Measurements from ENCODE around the gene RIC8B.

The RIC8B gene

DNA sequence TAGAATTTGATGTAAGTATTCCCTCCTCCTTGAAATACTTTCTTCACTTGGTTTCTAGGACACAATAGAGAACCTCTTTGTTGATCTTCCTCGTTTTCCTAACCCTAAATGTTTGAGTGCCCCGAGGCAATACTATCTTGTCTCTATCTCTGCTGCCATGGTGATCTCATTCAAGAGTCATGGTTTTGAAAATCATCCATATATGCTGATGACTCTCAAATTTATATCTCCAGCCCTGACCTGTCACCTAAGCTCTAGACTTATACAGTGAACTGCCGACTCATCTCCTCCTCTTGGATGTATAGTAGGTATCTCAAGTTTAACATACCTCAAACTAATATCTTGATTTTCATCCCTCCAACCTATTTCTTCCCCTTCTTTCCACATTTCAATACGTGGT is 71.4 kb downstream of the RIC8B start:
- TF ChIP-seq, protein P1, sequence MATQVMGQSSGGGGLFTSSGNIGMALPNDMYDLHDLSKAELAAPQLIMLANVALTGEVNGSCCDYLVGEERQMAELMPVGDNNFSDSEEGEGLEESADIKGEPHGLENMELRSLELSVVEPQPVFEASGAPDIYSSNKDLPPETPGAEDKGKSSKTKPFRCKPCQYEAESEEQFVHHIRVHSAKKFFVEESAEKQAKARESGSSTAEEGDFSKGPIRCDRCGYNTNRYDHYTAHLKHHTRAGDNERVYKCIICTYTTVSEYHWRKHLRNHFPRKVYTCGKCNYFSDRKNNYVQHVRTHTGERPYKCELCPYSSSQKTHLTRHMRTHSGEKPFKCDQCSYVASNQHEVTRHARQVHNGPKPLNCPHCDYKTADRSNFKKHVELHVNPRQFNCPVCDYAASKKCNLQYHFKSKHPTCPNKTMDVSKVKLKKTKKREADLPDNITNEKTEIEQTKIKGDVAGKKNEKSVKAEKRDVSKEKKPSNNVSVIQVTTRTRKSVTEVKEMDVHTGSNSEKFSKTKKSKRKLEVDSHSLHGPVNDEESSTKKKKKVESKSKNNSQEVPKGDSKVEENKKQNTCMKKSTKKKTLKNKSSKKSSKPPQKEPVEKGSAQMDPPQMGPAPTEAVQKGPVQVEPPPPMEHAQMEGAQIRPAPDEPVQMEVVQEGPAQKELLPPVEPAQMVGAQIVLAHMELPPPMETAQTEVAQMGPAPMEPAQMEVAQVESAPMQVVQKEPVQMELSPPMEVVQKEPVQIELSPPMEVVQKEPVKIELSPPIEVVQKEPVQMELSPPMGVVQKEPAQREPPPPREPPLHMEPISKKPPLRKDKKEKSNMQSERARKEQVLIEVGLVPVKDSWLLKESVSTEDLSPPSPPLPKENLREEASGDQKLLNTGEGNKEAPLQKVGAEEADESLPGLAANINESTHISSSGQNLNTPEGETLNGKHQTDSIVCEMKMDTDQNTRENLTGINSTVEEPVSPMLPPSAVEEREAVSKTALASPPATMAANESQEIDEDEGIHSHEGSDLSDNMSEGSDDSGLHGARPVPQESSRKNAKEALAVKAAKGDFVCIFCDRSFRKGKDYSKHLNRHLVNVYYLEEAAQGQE (IDR thresholded peaks at IDR 0.05; ENCODE audit: insufficient read depth in 1 of 2, low read depth in 2 of 2, low read length in 2 of 2): no peak
- TF ChIP-seq POLR2AphosphoS5 (IDR thresholded peaks at IDR 0.05; ENCODE audit: low read depth, low read length) (no peak), FOXP2 (optimal IDR thresholded peaks at IDR 0.05; ENCODE audit: borderline replicate concordance, extremely low read depth, extremely low read length, insufficient read depth) (no peak), SIN3A (IDR thresholded peaks at IDR 0.05; ENCODE audit: borderline replicate concordance, insufficient read depth, low read length) (no peak), TAF1 (IDR thresholded peaks at IDR 0.05; ENCODE audit: borderline replicate concordance, insufficient read depth, low read length) (no peak)

DNA sequence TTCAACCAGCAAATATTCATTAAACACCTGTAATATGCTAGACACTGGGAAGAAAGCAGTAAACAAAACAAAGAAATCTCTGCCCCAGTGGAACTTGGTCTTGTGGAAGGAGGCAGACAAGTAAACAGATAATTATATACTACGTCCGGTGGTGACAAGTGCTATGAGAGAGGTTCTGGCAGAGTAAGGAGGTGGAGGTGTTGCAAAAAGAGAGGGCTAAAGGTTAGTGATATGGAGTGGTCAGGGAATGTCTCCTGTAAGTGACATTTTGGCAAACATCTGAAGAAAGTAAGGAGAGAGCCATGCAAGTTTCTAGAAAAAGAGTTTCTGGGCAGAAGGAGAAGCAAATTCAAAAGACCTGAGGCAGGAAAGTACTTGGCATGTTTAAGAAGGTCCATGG is 73.4 kb downstream of the RIC8B start:
- TF ChIP-seq POLR2AphosphoS5 (IDR thresholded peaks at IDR 0.05; ENCODE audit: low read depth, low read length) (no peak), SIN3A (IDR thresholded peaks at IDR 0.05; ENCODE audit: borderline replicate concordance, insufficient read depth, low read length) (no peak), FOXP2 (optimal IDR thresholded peaks at IDR 0.05; ENCODE audit: borderline replicate concordance, extremely low read depth, extremely low read length, insufficient read depth) (no peak), TAF1 (IDR thresholded peaks at IDR 0.05; ENCODE audit: borderline replicate concordance, insufficient read depth, low read length) (no peak)
- TF ChIP-seq, protein P1 (IDR thresholded peaks at IDR 0.05; ENCODE audit: insufficient read depth in 1 of 2, low read depth in 2 of 2, low read length in 2 of 2): no peak

DNA sequence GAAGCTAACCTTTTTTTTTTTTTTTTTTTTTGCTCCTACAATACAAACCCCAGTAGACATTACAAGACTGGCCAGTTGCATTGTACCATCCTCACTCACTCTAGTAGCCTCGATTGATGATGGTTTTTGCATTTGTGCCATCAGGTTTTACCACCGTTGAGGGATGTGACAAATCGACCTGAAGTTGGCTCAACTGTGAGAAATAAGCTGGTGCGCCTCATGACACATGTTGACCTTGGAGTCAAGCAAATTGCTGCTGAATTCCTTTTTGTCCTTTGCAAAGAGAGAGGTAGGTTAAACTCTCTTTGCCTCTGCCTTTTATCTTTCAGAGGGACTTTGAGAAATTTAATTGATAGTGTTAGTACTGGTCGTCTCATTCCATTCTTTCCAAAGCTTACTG is 76.8 kb downstream of the RIC8B start:
- TF ChIP-seq SIN3A (IDR thresholded peaks at IDR 0.05; ENCODE audit: borderline replicate concordance, insufficient read depth, low read length): no peak
- TF ChIP-seq, protein P1 (IDR thresholded peaks at IDR 0.05; ENCODE audit: insufficient read depth in 1 of 2, low read depth in 2 of 2, low read length in 2 of 2): no peak
- TF ChIP-seq FOXP2 (optimal IDR thresholded peaks at IDR 0.05; ENCODE audit: borderline replicate concordance, extremely low read depth, extremely low read length, insufficient read depth): no peak
- no peak for TF ChIP-seq TAF1 (IDR thresholded peaks at IDR 0.05; ENCODE audit: borderline replicate concordance, insufficient read depth, low read length)
- no peak for TF ChIP-seq POLR2AphosphoS5 (IDR thresholded peaks at IDR 0.05; ENCODE audit: low read depth, low read length)

DNA sequence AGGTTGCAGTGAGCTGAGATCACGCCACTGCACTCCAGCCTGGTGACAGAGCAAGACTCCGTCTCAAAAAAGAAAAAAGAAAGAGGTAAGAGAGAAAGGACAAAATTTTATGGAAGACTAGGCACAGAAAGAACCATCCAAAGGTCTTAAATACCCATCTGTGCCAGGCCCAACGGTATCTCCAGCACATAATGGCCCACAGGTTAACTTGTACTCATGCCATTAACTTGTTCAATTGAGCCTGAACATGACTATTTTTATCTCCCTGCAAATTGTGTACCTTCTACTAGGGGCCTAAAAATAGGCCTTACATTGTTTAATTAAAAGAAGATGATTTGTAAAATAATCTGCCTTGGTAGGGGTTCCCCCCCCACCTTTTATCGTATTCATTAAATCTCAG is 80.2 kb downstream of the RIC8B start:
- TF ChIP-seq FOXP2 (optimal IDR thresholded peaks at IDR 0.05; ENCODE audit: borderline replicate concordance, extremely low read depth, extremely low read length, insufficient read depth): no peak
- TF ChIP-seq POLR2AphosphoS5 (IDR thresholded peaks at IDR 0.05; ENCODE audit: low read depth, low read length): no peak
- TF ChIP-seq SIN3A (IDR thresholded peaks at IDR 0.05; ENCODE audit: borderline replicate concordance, insufficient read depth, low read length): no peak
- no peak for TF ChIP-seq TAF1 (IDR thresholded peaks at IDR 0.05; ENCODE audit: borderline replicate concordance, insufficient read depth, low read length)
- TF ChIP-seq, protein P1 (IDR thresholded peaks at IDR 0.05; ENCODE audit: insufficient read depth in 1 of 2, low read depth in 2 of 2, low read length in 2 of 2): no peak

DNA sequence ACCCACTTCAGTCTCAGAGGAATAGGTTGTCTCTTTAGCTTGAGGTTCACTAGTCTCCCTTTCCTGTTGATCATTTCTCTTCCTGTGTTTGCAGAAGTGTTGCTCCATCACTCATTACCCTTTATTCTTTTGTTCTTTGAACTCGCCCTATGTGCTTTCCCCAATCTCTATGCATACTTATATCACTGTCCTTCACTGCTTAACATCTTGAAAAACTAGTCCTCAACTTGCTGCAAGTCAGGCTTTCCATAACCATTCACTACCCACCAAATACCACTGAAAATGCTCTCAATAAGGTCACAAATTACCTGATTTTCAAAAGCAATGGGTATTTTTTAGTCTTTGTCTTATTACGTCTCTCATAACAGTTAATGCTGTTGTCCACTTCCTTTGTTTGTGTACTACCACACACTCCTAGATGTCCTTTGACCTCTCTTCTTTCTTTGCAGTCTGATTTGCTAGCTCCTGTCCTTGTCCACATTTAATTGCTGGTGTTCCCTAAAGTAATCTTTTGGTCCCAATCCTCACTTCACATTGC is 80.8 kb downstream of the RIC8B start:
- TF ChIP-seq POLR2AphosphoS5 (IDR thresholded peaks at IDR 0.05; ENCODE audit: low read depth, low read length) (no peak), TAF1 (IDR thresholded peaks at IDR 0.05; ENCODE audit: borderline replicate concordance, insufficient read depth, low read length) (no peak), FOXP2 (optimal IDR thresholded peaks at IDR 0.05; ENCODE audit: borderline replicate concordance, extremely low read depth, extremely low read length, insufficient read depth) (no peak), SIN3A (IDR thresholded peaks at IDR 0.05; ENCODE audit: borderline replicate concordance, insufficient read depth, low read length) (no peak)
- TF ChIP-seq, protein P1 (IDR thresholded peaks at IDR 0.05; ENCODE audit: insufficient read depth in 1 of 2, low read depth in 2 of 2, low read length in 2 of 2): no peak
